Astrocyte of the spinal cord (primary cell): ENCODE results near the gene NUP214.

ENCODE experiments used
- DNase-seq: peaks from one replicate; pipeline ENCODE4 v3.0.0; 2011; ENCODE audit warnings: low read depth, low spot score
- H3K4me3 ChIP-seq: 2 replicates; pipeline ENCODE4 v1.5.1; 2011; ENCODE audit warnings: low read depth, mild to moderate bottlenecking, low read length, moderate library complexity
- in situ Hi-C: cut with HindIII; loops from 2 replicates; pipeline ENCODE4 v1.10.0; 2017; ENCODE audit warnings: low sequenced_read_pairs
- TF ChIP-seq, protein P1 (sequence below): IDR thresholded peaks from 2 replicates; pipeline ENCODE4 v1.5.1; 2012; ENCODE audit warnings: low read depth, mild to moderate bottlenecking, low read length, inconsistent platforms

NUP214 gene

GRCh38 chr9:131276891-131277286 lies 151.5 kb downstream of the NUP214 start:
- TF ChIP-seq, protein P1, sequence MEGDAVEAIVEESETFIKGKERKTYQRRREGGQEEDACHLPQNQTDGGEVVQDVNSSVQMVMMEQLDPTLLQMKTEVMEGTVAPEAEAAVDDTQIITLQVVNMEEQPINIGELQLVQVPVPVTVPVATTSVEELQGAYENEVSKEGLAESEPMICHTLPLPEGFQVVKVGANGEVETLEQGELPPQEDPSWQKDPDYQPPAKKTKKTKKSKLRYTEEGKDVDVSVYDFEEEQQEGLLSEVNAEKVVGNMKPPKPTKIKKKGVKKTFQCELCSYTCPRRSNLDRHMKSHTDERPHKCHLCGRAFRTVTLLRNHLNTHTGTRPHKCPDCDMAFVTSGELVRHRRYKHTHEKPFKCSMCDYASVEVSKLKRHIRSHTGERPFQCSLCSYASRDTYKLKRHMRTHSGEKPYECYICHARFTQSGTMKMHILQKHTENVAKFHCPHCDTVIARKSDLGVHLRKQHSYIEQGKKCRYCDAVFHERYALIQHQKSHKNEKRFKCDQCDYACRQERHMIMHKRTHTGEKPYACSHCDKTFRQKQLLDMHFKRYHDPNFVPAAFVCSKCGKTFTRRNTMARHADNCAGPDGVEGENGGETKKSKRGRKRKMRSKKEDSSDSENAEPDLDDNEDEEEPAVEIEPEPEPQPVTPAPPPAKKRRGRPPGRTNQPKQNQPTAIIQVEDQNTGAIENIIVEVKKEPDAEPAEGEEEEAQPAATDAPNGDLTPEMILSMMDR: no peak
- no peak overlapping the region for H3K4me3 ChIP-seq
- in situ Hi-C loops: no loop called here
- no peak for DNase-seq

DNA sequence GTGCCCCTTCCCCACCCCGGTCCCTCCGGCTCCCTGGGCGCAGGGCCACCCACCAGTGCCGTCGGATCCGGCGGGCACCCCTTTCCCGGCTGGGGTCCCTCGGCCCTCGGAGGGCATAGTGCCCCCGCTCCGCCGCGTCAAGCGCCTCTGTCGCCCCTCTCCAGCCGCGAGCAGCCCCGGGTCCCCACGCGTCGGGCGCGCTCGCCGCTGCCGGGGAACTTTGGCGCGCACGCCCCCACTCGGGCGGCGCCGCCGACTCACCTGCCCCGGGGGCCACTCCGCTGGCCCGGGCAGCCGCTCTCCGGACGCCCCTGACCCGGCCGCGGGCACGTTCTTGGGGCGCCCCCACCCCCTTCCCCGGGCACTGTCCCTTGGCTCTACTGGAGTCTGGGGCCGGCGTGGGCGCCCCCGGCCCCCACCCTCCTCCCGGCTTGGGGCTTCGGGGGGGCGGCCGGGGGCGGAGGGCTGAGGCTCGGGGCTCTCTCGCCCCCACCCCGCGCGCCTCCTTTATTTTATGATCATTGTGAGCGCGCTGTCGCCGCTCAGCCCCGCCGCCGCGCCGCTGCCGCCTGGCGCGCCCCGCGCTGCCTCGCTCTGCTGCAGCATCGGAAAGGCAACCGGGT lies 152.0 kb downstream of the NUP214 start:
- no peak for DNase-seq
- peak overlapping the region; percentile 22 for H3K4me3 ChIP-seq
- in situ Hi-C loops: no loop called here
- TF ChIP-seq, protein P1: no peak

- in situ Hi-C loops: no loop called here
- TF ChIP-seq, protein P1: no peak
- peak; percentile 73 for DNase-seq
- H3K4me3 ChIP-seq: peak overlapping the region; percentile 22
Observed at GRCh38 chr9:131277910-131278701, 152.7 kb downstream of the NUP214 start.

DNA sequence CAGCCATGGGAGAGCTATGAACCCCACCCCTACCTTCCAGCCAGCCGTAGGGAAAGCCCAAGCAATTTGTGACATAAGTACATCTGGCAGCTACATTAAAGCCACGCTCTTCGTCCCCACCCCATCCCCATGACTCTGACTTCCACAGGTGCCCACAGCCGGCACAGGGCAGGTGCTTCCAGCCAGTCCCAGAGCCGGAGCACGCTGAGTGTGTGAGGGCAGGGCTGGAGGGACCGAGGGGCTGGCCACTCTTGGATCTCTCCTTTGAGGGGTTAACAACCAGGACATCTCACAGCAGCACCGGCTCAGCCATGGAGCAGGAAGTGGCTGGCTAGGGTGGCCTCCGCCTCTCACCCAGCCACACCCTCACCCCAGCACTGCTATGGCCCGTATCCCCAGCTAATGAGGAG lies 153.3 kb downstream of the NUP214 start:
- TF ChIP-seq, protein P1: no peak
- in situ Hi-C loops: no loop called here
- H3K4me3 ChIP-seq: no peak overlapping the region
- no peak for DNase-seq

DNA sequence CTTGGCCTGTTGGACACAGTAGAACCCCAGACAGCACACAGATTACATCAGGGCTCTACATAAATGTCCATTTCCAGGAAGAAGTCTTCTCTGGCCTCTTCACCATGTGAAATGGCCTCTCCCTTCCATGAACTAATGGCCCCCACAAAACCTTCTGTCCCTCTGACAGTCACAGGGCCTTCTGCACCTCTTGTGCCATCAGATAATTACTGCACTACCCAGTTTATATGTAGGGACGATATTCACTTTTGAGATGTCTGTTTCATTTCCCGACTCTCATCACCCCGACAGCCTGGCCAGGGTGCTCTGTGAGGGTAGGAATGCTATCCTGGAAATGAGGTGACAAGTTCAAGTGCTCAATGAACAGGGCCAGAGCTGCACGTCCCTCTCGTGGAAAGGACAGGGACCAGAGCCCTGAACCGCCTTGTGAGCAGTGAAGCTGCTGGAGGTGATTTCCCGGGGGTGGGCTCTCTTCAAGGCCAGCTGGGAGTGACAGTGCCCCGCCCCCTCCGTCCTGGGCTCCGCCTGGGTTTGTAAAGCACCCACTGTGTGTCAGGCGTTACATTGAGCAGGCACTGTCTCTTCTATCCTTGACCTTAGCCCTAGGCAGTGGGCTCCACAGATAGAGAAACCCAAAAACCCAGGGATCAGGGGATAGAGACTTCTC lies 153.9 kb downstream of the NUP214 start:
- no peak overlapping the region for H3K4me3 ChIP-seq
- TF ChIP-seq, protein P1: no peak
- no peak for DNase-seq
- in situ Hi-C loops: no loop called here

- in situ Hi-C loops: no loop called here
- TF ChIP-seq, protein P1: no peak
- no peak overlapping the region for H3K4me3 ChIP-seq
- DNase-seq: no peak
Observed at GRCh38 chr9:131279863-131280570, 154.6 kb downstream of the NUP214 start.
